Measurements from ENCODE around the gene TRAT1.

GRCh38 chr3:108830991-108831614 is 8.5 kb downstream of the TRAT1 start:
- TF ChIP-seq CTCF (IDR thresholded peaks at IDR 0.05 in 8 of 11, conservative IDR thresholded peaks at IDR 0.05 in 3 of 11) = no peak
- no peak for TF ChIP-seq POLR2AphosphoS5 (IDR thresholded peaks at IDR 0.05)
- no peak for TF ChIP-seq POLR2A (IDR thresholded peaks at IDR 0.05)

All from spleen (tissue), 7 donors.